Measurements from ENCODE around the gene SPRN.

DNA sequence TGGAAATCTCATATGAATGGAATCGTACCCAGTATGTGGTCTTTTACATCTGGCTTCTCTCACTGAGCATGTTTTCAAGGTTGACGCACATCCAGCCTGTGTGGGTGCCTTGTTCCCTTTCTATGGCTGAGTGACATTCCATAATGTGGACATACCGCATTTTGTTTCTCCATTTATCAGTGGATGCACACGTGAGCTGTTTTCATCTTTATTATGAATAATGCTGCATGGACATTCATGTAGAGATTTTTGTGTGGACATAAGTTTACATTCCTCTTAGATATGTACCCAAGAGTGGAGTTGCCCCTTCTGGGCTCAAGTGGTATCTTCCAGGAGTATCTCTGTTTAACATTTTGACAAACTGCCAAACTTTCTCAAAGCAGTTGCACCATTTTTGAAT is 28.0 kb upstream of the SPRN start:
- TF ChIP-seq RARB (CRISPR knock-in tag; IDR thresholded peaks at IDR 0.05) (no peak), ZFP30 (CRISPR knock-in tag; IDR thresholded peaks at IDR 0.05) (no peak), OSR1 (CRISPR knock-in tag; IDR thresholded peaks at IDR 0.05) (no peak)
- TF ChIP-seq, protein P1, sequence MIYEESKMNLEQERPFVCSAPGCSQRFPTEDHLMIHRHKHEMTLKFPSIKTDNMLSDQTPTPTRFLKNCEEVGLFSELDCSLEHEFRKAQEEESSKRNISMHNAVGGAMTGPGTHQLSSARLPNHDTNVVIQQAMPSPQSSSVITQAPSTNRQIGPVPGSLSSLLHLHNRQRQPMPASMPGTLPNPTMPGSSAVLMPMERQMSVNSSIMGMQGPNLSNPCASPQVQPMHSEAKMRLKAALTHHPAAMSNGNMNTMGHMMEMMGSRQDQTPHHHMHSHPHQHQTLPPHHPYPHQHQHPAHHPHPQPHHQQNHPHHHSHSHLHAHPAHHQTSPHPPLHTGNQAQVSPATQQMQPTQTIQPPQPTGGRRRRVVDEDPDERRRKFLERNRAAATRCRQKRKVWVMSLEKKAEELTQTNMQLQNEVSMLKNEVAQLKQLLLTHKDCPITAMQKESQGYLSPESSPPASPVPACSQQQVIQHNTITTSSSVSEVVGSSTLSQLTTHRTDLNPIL (CRISPR knock-in tag; IDR thresholded peaks at IDR 0.05; ENCODE audit: low read depth): no peak

All from SK-N-SH treated with all-trans-retinoic acid at 6 μM for 48 hours (cell line).